ENCODE results near the gene MYMK. TPM values are rescaled to one million over a fixed set of nuclear protein-coding genes. Genes with fewer than 3 reads are reported as not detected.

MYMK gene
- total and polyA plus RNA-seq, 9 donors: 23.0 to 93.0 (median 72.7) TPM

GRCh38 chr9:133494636-133495326, 30.0 kb downstream of the MYMK start:
- Histone ChIP-seq H3K36me3 (ENCODE audit: control insufficient read depth, insufficient read depth, low read length) (no peaks in the 10 kb centered on the region), H3K9me3 (replicated peaks; ENCODE audit: control insufficient read depth, low read depth, low read length) (no peaks in the 10 kb centered on the region), H3K27me3 (ENCODE audit: control insufficient read depth, insufficient read depth, low read length) (peaks cover 28% of the 10 kb centered on the region), H3K4me3 (ENCODE audit: low read length) (no peak overlapping the region), H3K27ac (ENCODE audit: low read length) (no peak overlapping the region), H3K4me1 (ENCODE audit: control insufficient read depth, insufficient read depth, low read length) (peaks cover 61% of the 10 kb centered on the region)
- no peak for DNase-seq
- 60% methylated on average over 21 of the region's 24 CpGs for WGBS (ENCODE audit: insufficient coverage)

GRCh38 chr9:133493845-133494540, 30.8 kb downstream of the MYMK start:
- Histone ChIP-seq H3K27ac (ENCODE audit: low read length) (no peak overlapping the region), H3K9me3 (replicated peaks; ENCODE audit: control insufficient read depth, low read depth, low read length) (no peaks in the 10 kb centered on the region), H3K36me3 (ENCODE audit: control insufficient read depth, insufficient read depth, low read length) (no peaks in the 10 kb centered on the region), H3K4me1 (ENCODE audit: control insufficient read depth, insufficient read depth, low read length) (peaks cover 54% of the 10 kb centered on the region), H3K27me3 (ENCODE audit: control insufficient read depth, insufficient read depth, low read length) (peaks cover 22% of the 10 kb centered on the region), H3K4me3 (ENCODE audit: low read length) (no peak overlapping the region)
- DNase-seq: no peak
- WGBS (ENCODE audit: insufficient coverage): 90% methylated on average over 23 of the region's 23 CpGs

- no peak overlapping the region for H3K27ac ChIP-seq (ENCODE audit: low read length)
- no peak for DNase-seq
Observed at GRCh38 chr9:133493428-133493827, 31.3 kb downstream of the MYMK start.

GRCh38 chr9:133492061-133493021, 32.4 kb downstream of the MYMK start:
- Histone ChIP-seq H3K4me3 (ENCODE audit: low read length) (no peak overlapping the region), H3K4me1 (ENCODE audit: control insufficient read depth, insufficient read depth, low read length) (peaks cover 57% of the 10 kb centered on the region), H3K27me3 (ENCODE audit: control insufficient read depth, insufficient read depth, low read length) (peaks cover 17% of the 10 kb centered on the region), H3K36me3 (ENCODE audit: control insufficient read depth, insufficient read depth, low read length) (no peaks in the 10 kb centered on the region), H3K27ac (ENCODE audit: low read length) (peak overlapping the region; percentile 83), H3K9me3 (replicated peaks; ENCODE audit: control insufficient read depth, low read depth, low read length) (no peaks in the 10 kb centered on the region)
- WGBS (ENCODE audit: insufficient coverage): 41% methylated on average over 30 of the region's 33 CpGs
- DNase-seq: peak; percentile 89

More at GRCh38 chr9:133493428-133493827, 31.3 kb downstream of the MYMK start:
- Histone ChIP-seq H3K9me3 (replicated peaks; ENCODE audit: control insufficient read depth, low read depth, low read length) (no peaks in the 10 kb centered on the region), H3K27me3 (ENCODE audit: control insufficient read depth, insufficient read depth, low read length) (peaks cover 17% of the 10 kb centered on the region), H3K4me1 (ENCODE audit: control insufficient read depth, insufficient read depth, low read length) (peaks cover 49% of the 10 kb centered on the region), H3K4me3 (ENCODE audit: low read length) (no peak overlapping the region), H3K36me3 (ENCODE audit: control insufficient read depth, insufficient read depth, low read length) (no peaks in the 10 kb centered on the region)
- 76% methylated on average over 11 of the region's 11 CpGs for WGBS (ENCODE audit: insufficient coverage)

- no peaks in the 10 kb centered on the region for H3K36me3 ChIP-seq (ENCODE audit: control insufficient read depth, insufficient read depth, low read length)
- 98% methylated on average over 6 of the region's 8 CpGs for WGBS (ENCODE audit: insufficient coverage)
- H3K9me3 ChIP-seq (replicated peaks; ENCODE audit: control insufficient read depth, low read depth, low read length): no peaks in the 10 kb centered on the region
- no peak overlapping the region for H3K4me3 ChIP-seq (ENCODE audit: low read length)
- no peak for DNase-seq
- peaks cover 9% of the 10 kb centered on the region for H3K27me3 ChIP-seq (ENCODE audit: control insufficient read depth, insufficient read depth, low read length)
- H3K4me1 ChIP-seq (ENCODE audit: control insufficient read depth, insufficient read depth, low read length): peaks cover 52% of the 10 kb centered on the region
- no peak overlapping the region for H3K27ac ChIP-seq (ENCODE audit: low read length)
Observed at GRCh38 chr9:133491656-133491925, 33.2 kb downstream of the MYMK start.

- Histone ChIP-seq H3K36me3 (ENCODE audit: control insufficient read depth, insufficient read depth, low read length) (no peaks in the 10 kb centered on the region), H3K9me3 (replicated peaks; ENCODE audit: control insufficient read depth, low read depth, low read length) (no peaks in the 10 kb centered on the region), H3K4me3 (ENCODE audit: low read length) (no peak overlapping the region), H3K4me1 (ENCODE audit: control insufficient read depth, insufficient read depth, low read length) (peaks cover 54% of the 10 kb centered on the region), H3K27ac (ENCODE audit: low read length) (no peak overlapping the region), H3K27me3 (ENCODE audit: control insufficient read depth, insufficient read depth, low read length) (peaks cover 5% of the 10 kb centered on the region)
- DNase-seq: no peak
- WGBS (ENCODE audit: insufficient coverage): 60% methylated on average over 10 of the region's 12 CpGs
Observed at GRCh38 chr9:133490865-133491655, 33.7 kb downstream of the MYMK start.

GRCh38 chr9:133490201-133490681, 34.5 kb downstream of the MYMK start:
- WGBS (ENCODE audit: insufficient coverage): 59% methylated on average over 13 of the region's 13 CpGs
- H3K4me1 ChIP-seq (ENCODE audit: control insufficient read depth, insufficient read depth, low read length): peaks cover 55% of the 10 kb centered on the region
- H3K27me3 ChIP-seq (ENCODE audit: control insufficient read depth, insufficient read depth, low read length): peaks cover 5% of the 10 kb centered on the region
- H3K27ac ChIP-seq (ENCODE audit: low read length): no peak overlapping the region
- no peak for DNase-seq
- no peaks in the 10 kb centered on the region for H3K36me3 ChIP-seq (ENCODE audit: control insufficient read depth, insufficient read depth, low read length)
- H3K4me3 ChIP-seq (ENCODE audit: low read length): no peak overlapping the region
- no peaks in the 10 kb centered on the region for H3K9me3 ChIP-seq (replicated peaks; ENCODE audit: control insufficient read depth, low read depth, low read length)

- Histone ChIP-seq H3K9me3 (replicated peaks; ENCODE audit: control insufficient read depth, low read depth, low read length) (no peaks in the 10 kb centered on the region), H3K27me3 (ENCODE audit: control insufficient read depth, insufficient read depth, low read length) (peaks cover 5% of the 10 kb centered on the region), H3K4me1 (ENCODE audit: control insufficient read depth, insufficient read depth, low read length) (peaks cover 53% of the 10 kb centered on the region), H3K27ac (ENCODE audit: low read length) (no peak overlapping the region), H3K36me3 (ENCODE audit: control insufficient read depth, insufficient read depth, low read length) (no peaks in the 10 kb centered on the region), H3K4me3 (ENCODE audit: low read length) (no peak overlapping the region)
- WGBS (ENCODE audit: insufficient coverage): 73% methylated on average over 10 of the region's 19 CpGs
- no peak for DNase-seq
Observed at GRCh38 chr9:133489253-133490190, 35.2 kb downstream of the MYMK start.
